Measurements from ENCODE around the gene NNT. TPM values are rescaled to one million over a fixed set of nuclear protein-coding genes. Genes with fewer than 3 reads are reported as not detected.
A peak's percentile ranks its signal among the peaks of the same experiment; 100 is the strongest.

The NNT gene
- total RNA-seq, 1 donor = 94.8 TPM

- Histone ChIP-seq H2AFZ (ENCODE audit: low read length) (peak overlapping the region; percentile 96), H3K27ac (ENCODE audit: low read depth, low read length) (peak overlapping the region; percentile 76), H3K36me3 (ENCODE audit: insufficient read depth, low read length) (no peaks in the 10 kb centered on the region), H3K4me2 (ENCODE audit: insufficient read depth, low read length) (peak overlapping the region; percentile 91), H3K27me3 (ENCODE audit: insufficient read depth, low read length) (no peaks in the 10 kb centered on the region), H3K4me1 (ENCODE audit: insufficient read depth, low read length) (peaks cover 10% of the 10 kb centered on the region), H3K4me3 (ENCODE audit: insufficient read depth, low read length) (peak overlapping the region; percentile 90), H4K20me1 (ENCODE audit: insufficient read depth, low read length) (no peaks in the 10 kb centered on the region), H3K79me2 (ENCODE audit: insufficient read depth, low read length) (peaks cover 48% of the 10 kb centered on the region), H3K9me3 (ENCODE audit: low read depth, low read length) (no peaks in the 10 kb centered on the region)
- TF ChIP-seq, protein P1, sequence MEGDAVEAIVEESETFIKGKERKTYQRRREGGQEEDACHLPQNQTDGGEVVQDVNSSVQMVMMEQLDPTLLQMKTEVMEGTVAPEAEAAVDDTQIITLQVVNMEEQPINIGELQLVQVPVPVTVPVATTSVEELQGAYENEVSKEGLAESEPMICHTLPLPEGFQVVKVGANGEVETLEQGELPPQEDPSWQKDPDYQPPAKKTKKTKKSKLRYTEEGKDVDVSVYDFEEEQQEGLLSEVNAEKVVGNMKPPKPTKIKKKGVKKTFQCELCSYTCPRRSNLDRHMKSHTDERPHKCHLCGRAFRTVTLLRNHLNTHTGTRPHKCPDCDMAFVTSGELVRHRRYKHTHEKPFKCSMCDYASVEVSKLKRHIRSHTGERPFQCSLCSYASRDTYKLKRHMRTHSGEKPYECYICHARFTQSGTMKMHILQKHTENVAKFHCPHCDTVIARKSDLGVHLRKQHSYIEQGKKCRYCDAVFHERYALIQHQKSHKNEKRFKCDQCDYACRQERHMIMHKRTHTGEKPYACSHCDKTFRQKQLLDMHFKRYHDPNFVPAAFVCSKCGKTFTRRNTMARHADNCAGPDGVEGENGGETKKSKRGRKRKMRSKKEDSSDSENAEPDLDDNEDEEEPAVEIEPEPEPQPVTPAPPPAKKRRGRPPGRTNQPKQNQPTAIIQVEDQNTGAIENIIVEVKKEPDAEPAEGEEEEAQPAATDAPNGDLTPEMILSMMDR (IDR thresholded peaks at IDR 0.05; ENCODE audit: extremely low read depth, low read depth, low read length) = no peak
- DNase-seq (ENCODE audit: insufficient read length, low spot score, missing footprints) = no peak
These were observed 1.3 kb upstream of the NNT start for GRCh38 chr5:43601454-43602260.

DNA sequence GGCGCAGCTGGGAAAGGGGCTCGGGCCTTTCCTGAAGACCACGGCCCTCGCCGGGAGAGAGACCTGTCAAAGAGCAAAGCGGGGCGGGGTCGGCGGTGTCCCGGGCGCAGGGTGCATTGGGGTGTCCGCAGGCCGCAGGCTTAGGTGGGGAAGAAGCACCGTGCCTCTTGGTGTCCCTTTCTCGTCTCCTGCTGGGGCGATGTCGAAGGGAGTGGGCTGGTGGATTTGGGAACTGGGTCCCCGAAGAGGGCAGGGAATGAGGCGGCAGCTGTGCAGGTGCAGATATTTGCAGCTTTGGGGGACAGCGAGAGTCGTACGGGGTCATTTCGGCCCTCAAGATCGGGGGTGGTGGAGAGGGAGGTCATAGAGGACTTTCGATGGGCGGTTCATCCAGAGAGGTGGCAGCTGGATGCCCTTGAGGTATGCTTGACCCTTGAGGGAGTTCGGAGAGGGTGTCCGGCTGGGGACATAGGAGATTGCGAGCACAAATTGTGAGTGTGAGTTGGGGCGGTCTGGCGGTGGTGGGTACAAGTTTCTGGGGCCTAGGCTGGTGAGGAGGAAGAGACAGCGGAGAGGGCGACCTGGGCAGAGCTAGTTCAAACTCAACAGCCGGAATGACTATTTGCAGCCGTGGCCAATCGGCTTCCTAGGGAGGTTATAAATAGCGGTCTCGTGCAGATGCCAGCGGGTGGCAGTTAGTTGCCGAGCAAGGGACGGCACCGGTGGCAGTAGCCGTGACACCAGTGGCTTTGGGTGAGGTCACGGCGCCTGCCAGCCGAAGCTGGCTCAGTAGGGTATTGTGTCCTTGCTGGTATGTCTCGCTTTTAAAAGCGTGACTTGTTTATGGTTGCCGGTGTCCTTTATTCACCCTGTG is 601 bp downstream of the NNT start:
- Histone ChIP-seq H3K27me3 (ENCODE audit: insufficient read depth, low read length) (no peaks in the 10 kb centered on the region), H3K4me2 (ENCODE audit: insufficient read depth, low read length) (peak overlapping the region; percentile 91), H3K27ac (ENCODE audit: low read depth, low read length) (peak overlapping the region; percentile 53), H2AFZ (ENCODE audit: low read length) (peak overlapping the region; percentile 83), H3K9me3 (ENCODE audit: low read depth, low read length) (no peaks in the 10 kb centered on the region), H3K4me3 (ENCODE audit: insufficient read depth, low read length) (peak overlapping the region; percentile 90), H3K4me1 (ENCODE audit: insufficient read depth, low read length) (peaks cover 10% of the 10 kb centered on the region), H3K79me2 (ENCODE audit: insufficient read depth, low read length) (peaks cover 59% of the 10 kb centered on the region), H3K36me3 (ENCODE audit: insufficient read depth, low read length) (no peaks in the 10 kb centered on the region), H4K20me1 (ENCODE audit: insufficient read depth, low read length) (no peaks in the 10 kb centered on the region)
- TF ChIP-seq, protein P1 (IDR thresholded peaks at IDR 0.05; ENCODE audit: extremely low read depth, low read depth, low read length) = no peak
- DNase-seq (ENCODE audit: insufficient read length, low spot score, missing footprints) = peak; percentile 96

- Histone ChIP-seq H3K4me1 (ENCODE audit: insufficient read depth, low read length) (peaks cover 10% of the 10 kb centered on the region), H3K4me2 (ENCODE audit: insufficient read depth, low read length) (peak overlapping the region; percentile 91), H3K36me3 (ENCODE audit: insufficient read depth, low read length) (peaks cover 8% of the 10 kb centered on the region), H4K20me1 (ENCODE audit: insufficient read depth, low read length) (no peaks in the 10 kb centered on the region), H3K27ac (ENCODE audit: low read depth, low read length) (no peak overlapping the region), H3K4me3 (ENCODE audit: insufficient read depth, low read length) (no peak overlapping the region), H2AFZ (ENCODE audit: low read length) (no peak overlapping the region), H3K9me3 (ENCODE audit: low read depth, low read length) (no peaks in the 10 kb centered on the region), H3K79me2 (ENCODE audit: insufficient read depth, low read length) (peaks cover 70% of the 10 kb centered on the region), H3K27me3 (ENCODE audit: insufficient read depth, low read length) (no peaks in the 10 kb centered on the region)
- no peak for DNase-seq (ENCODE audit: insufficient read length, low spot score, missing footprints)
- TF ChIP-seq, protein P1 (IDR thresholded peaks at IDR 0.05; ENCODE audit: extremely low read depth, low read depth, low read length) = no peak
These were observed 1.7 kb downstream of the NNT start for GRCh38 chr5:43604699-43605098.

GRCh38 chr5:43606351-43606750 is 3.4 kb downstream of the NNT start:
- Histone ChIP-seq H3K79me2 (ENCODE audit: insufficient read depth, low read length) (peaks cover 78% of the 10 kb centered on the region), H3K4me2 (ENCODE audit: insufficient read depth, low read length) (no peak overlapping the region), H4K20me1 (ENCODE audit: insufficient read depth, low read length) (no peaks in the 10 kb centered on the region), H3K9me3 (ENCODE audit: low read depth, low read length) (no peaks in the 10 kb centered on the region), H3K4me1 (ENCODE audit: insufficient read depth, low read length) (peaks cover 10% of the 10 kb centered on the region), H3K36me3 (ENCODE audit: insufficient read depth, low read length) (peaks cover 18% of the 10 kb centered on the region), H3K4me3 (ENCODE audit: insufficient read depth, low read length) (no peak overlapping the region), H2AFZ (ENCODE audit: low read length) (no peak overlapping the region), H3K27ac (ENCODE audit: low read depth, low read length) (no peak overlapping the region), H3K27me3 (ENCODE audit: insufficient read depth, low read length) (no peaks in the 10 kb centered on the region)
- no peak for DNase-seq (ENCODE audit: insufficient read length, low spot score, missing footprints)
- TF ChIP-seq, protein P1 (IDR thresholded peaks at IDR 0.05; ENCODE audit: extremely low read depth, low read depth, low read length) = no peak
